ENCODE data around the gene TEKT3. TPM values are rescaled to one million over a fixed set of nuclear protein-coding genes. Genes with fewer than 3 reads are reported as not detected.

TEKT3 gene
- total RNA-seq: not detected

- peak in 2 of 3 donors; percentile 42 to 52 for DNase-seq (ENCODE audit: low read depth in 2 of 3, low spot score in 2 of 3)
These were observed at the start of gene TEKT3 for GRCh38 chr17:15341385-15341849. Gene TEKT3, minus strand, starts transcription at chr17:15341597. Its CDS starts 10,012 bp downstream, at chr17:15331585.

- DNase-seq (ENCODE audit: low read depth in 2 of 3, low spot score in 2 of 3): no peak
These were observed 47.1 kb upstream of the TEKT3 start for GRCh38 chr17:15388356-15389041.

- DNase-seq (ENCODE audit: low read depth in 2 of 3, low spot score in 2 of 3): no peak
These were observed 44.7 kb upstream of the TEKT3 start for GRCh38 chr17:15386083-15386482.

- DNase-seq (ENCODE audit: low read depth in 2 of 3, low spot score in 2 of 3): no peak
These were observed 43.9 kb upstream of the TEKT3 start for GRCh38 chr17:15385305-15385704.

- DNase-seq (ENCODE audit: low read depth in 2 of 3, low spot score in 2 of 3): no peak
These were observed 42.9 kb upstream of the TEKT3 start for GRCh38 chr17:15384142-15384787.

GRCh38 chr17:15382914-15383313 is 41.5 kb upstream of the TEKT3 start:
- DNase-seq (ENCODE audit: low read depth in 2 of 3, low spot score in 2 of 3): no peak

- no peak for DNase-seq (ENCODE audit: low read depth in 2 of 3, low spot score in 2 of 3)
These were observed 40.3 kb upstream of the TEKT3 start for GRCh38 chr17:15381707-15382106.

- DNase-seq (ENCODE audit: low read depth in 2 of 3, low spot score in 2 of 3): no peak
These were observed 39.0 kb upstream of the TEKT3 start for GRCh38 chr17:15380446-15380845.

- DNase-seq (ENCODE audit: low read depth in 2 of 3, low spot score in 2 of 3): no peak
These were observed 38.3 kb upstream of the TEKT3 start for GRCh38 chr17:15379659-15380058.

GRCh38 chr17:15378243-15378642 is 36.8 kb upstream of the TEKT3 start:
- no peak for DNase-seq (ENCODE audit: low read depth in 2 of 3, low spot score in 2 of 3)

- no peak for DNase-seq (ENCODE audit: low read depth in 2 of 3, low spot score in 2 of 3)
These were observed 36.2 kb upstream of the TEKT3 start for GRCh38 chr17:15377616-15378015.

GRCh38 chr17:15377200-15377599 is 35.8 kb upstream of the TEKT3 start:
- DNase-seq (ENCODE audit: low read depth in 2 of 3, low spot score in 2 of 3): no peak

GRCh38 chr17:15371376-15372130 is 30.2 kb upstream of the TEKT3 start:
- DNase-seq (ENCODE audit: low read depth in 2 of 3, low spot score in 2 of 3): no peak

GRCh38 chr17:15368600-15368999 is 27.2 kb upstream of the TEKT3 start:
- no peak for DNase-seq (ENCODE audit: low read depth in 2 of 3, low spot score in 2 of 3)

- no peak for DNase-seq (ENCODE audit: low read depth in 2 of 3, low spot score in 2 of 3)
These were observed 24.6 kb upstream of the TEKT3 start for GRCh38 chr17:15366026-15366425.

GRCh38 chr17:15364615-15365014 is 23.2 kb upstream of the TEKT3 start:
- DNase-seq (ENCODE audit: low read depth in 2 of 3, low spot score in 2 of 3): no peak

GRCh38 chr17:15363702-15364101 is 22.3 kb upstream of the TEKT3 start:
- no peak for DNase-seq (ENCODE audit: low read depth in 2 of 3, low spot score in 2 of 3)

GRCh38 chr17:15361592-15361991 is 20.2 kb upstream of the TEKT3 start:
- DNase-seq (ENCODE audit: low read depth in 2 of 3, low spot score in 2 of 3): no peak

GRCh38 chr17:15361151-15361550 is 19.8 kb upstream of the TEKT3 start:
- no peak for DNase-seq (ENCODE audit: low read depth in 2 of 3, low spot score in 2 of 3)

GRCh38 chr17:15354256-15354655 is 12.9 kb upstream of the TEKT3 start:
- DNase-seq (ENCODE audit: low read depth in 2 of 3, low spot score in 2 of 3): no peak

GRCh38 chr17:15351925-15352324 is 10.5 kb upstream of the TEKT3 start:
- DNase-seq (ENCODE audit: low read depth in 2 of 3, low spot score in 2 of 3): no peak

- no peak for DNase-seq (ENCODE audit: low read depth in 2 of 3, low spot score in 2 of 3)
These were observed 10.1 kb upstream of the TEKT3 start for GRCh38 chr17:15351478-15351840.

Measured in hematopoietic multipotent progenitor cell (in vitro differentiated cells).